Endometrial microvascular endothelial cells (primary cell): ENCODE data around the gene VCP. TPM values are rescaled to one million over a fixed set of nuclear protein-coding genes. Genes with fewer than 3 reads are reported as not detected.

Experiments
- in situ Hi-C: cut with HindIII; loops from 2 replicates; pipeline ENCODE4 v1.10.0; 2017; ENCODE audit warnings: low sequenced_read_pairs, low pct_unique_long_range_greater_than_20kb; ENCODE audit errors: inconsistent ontology term
- total RNA-seq: library from RNA; depleted of rRNA; stranded (reverse); fragments of >200 nt; gene quantifications from one replicate; pipeline ENCODE4 v1.2.3, GENCODE V29; 2015; ENCODE audit errors: inconsistent ontology term

The VCP gene
- total RNA-seq, 1 donor from 2014 or later = 424 TPM

GRCh38 chr9:35105571-35106342 lies 33.3 kb upstream of the VCP start:
- in situ Hi-C loops = loop anchor here (25.0 kb wide), 1 partner anchor 382 kb away; the partner anchor contains the start of gene RUSC2

GRCh38 chr9:35105126-35105525 lies 32.7 kb upstream of the VCP start:
- in situ Hi-C loops = loop anchor here (25.0 kb wide), 1 partner anchor 382 kb away; the partner anchor contains the start of gene RUSC2

GRCh38 chr9:35104586-35104985 lies 32.2 kb upstream of the VCP start:
- in situ Hi-C loops = loop anchor here (25.0 kb wide), 1 partner anchor 383 kb away; the partner anchor contains the start of gene RUSC2

- in situ Hi-C loops = loop anchor here (25.0 kb wide), 1 partner anchor 384 kb away; the partner anchor contains the start of gene RUSC2
Observed at GRCh38 chr9:35103660-35104191, 31.3 kb upstream of the VCP start.

- in situ Hi-C loops = loop anchor here (25.0 kb wide), 1 partner anchor 384 kb away; the partner anchor contains the start of gene RUSC2
Observed at GRCh38 chr9:35102769-35103659, 30.6 kb upstream of the VCP start, which contains the start of gene STOML2. TSS of gene STOML2 (minus strand) at chr9:35103131. CDS start at chr9:35103094, 37 bp downstream.

GRCh38 chr9:35102465-35102768 lies 30.0 kb upstream of the VCP start:
- in situ Hi-C loops = loop anchor here (25.0 kb wide), 1 partner anchor 385 kb away; the partner anchor contains the start of gene RUSC2

GRCh38 chr9:35097573-35097972 lies 25.1 kb upstream of the VCP start:
- in situ Hi-C loops = no loop called here

GRCh38 chr9:35096035-35096849 lies 23.8 kb upstream of the VCP start, which contains the start of gene PIGO:
TSS of gene PIGO (minus strand) at chr9:35096591. CDS start at chr9:35095565, 1,026 bp downstream.
- in situ Hi-C loops = no loop called here

- in situ Hi-C loops = no loop called here
Observed at GRCh38 chr9:35091536-35091935, 19.1 kb upstream of the VCP start.

GRCh38 chr9:35089434-35089833 lies 17.0 kb upstream of the VCP start:
- in situ Hi-C loops = no loop called here

- in situ Hi-C loops = no loop called here
Observed at GRCh38 chr9:35085078-35085477, 12.7 kb upstream of the VCP start.

GRCh38 chr9:35079426-35080341 lies 7.3 kb upstream of the VCP start, which contains the start of gene FANCG:
TSS of gene FANCG (minus strand) at chr9:35079942. CDS start at chr9:35079524, 418 bp downstream.
- in situ Hi-C loops = no loop called here

GRCh38 chr9:35079041-35079425 lies 6.6 kb upstream of the VCP start:
- in situ Hi-C loops = no loop called here

GRCh38 chr9:35078066-35078465 lies 5.6 kb upstream of the VCP start:
- in situ Hi-C loops = no loop called here

GRCh38 chr9:35076848-35077247 lies 4.4 kb upstream of the VCP start:
- in situ Hi-C loops = no loop called here

GRCh38 chr9:35075358-35075757 lies 2.9 kb upstream of the VCP start:
- in situ Hi-C loops = no loop called here

- in situ Hi-C loops = no loop called here
Observed at GRCh38 chr9:35074791-35075190, 2.4 kb upstream of the VCP start.
